22Rv1 (cell line): ENCODE results near the gene LTA.
A peak's percentile ranks its signal among the peaks of the same experiment; 100 is the strongest.
"Not testable (repeated sequence)": the region's sequence is repeated elsewhere in the genome, so short reads cannot be mapped to it uniquely, and the experiment has no call there.

Source experiments
- H3K27ac ChIP-seq: fragments of 450-650 bp; 2 replicates; pipeline ENCODE4 v1.5.1; 2017
- CTCF ChIP-seq: fragments of 450-650 bp; IDR thresholded peaks from 2 replicates; pipeline ENCODE4 v1.5.1; 2017; ENCODE audit warnings: mild to moderate bottlenecking
- ZFX ChIP-seq: fragments of 450-650 bp; IDR thresholded peaks from 2 replicates; pipeline ENCODE4 v1.6.1; 2017; ENCODE audit warnings: antibody characterized with exemption, borderline replicate concordance

The LTA gene

GRCh38 chr6:31544676-31545075 is 27.4 kb upstream of the LTA start:
- no peak overlapping the region for H3K27ac ChIP-seq
- TF ChIP-seq CTCF (no peak), ZFX (no peak)

GRCh38 chr6:31545291-31545690 is 26.8 kb upstream of the LTA start:
- TF ChIP-seq CTCF, result no peak
- TF ChIP-seq ZFX, result no peak
- no peak overlapping the region for H3K27ac ChIP-seq

- TF ChIP-seq ZFX (no peak), CTCF (peak; percentile 95)
- peak within 1 kb of the TSS; percentile 83 for H3K27ac ChIP-seq
Observed at GRCh38 chr6:31546339-31546957, 25.6 kb upstream of the LTA start, which contains the start of gene ATP6V1G2. TSS of gene ATP6V1G2 (minus strand) at chr6:31546608. CDS start at chr6:31546559, 49 bp downstream.

- peak within 1 kb of the TSS; percentile 83 for H3K27ac ChIP-seq
- TF ChIP-seq ZFX (no peak), CTCF (peak; percentile 65)
Observed at GRCh38 chr6:31546958-31547726, 24.9 kb upstream of the LTA start, which contains the start of gene NFKBIL1. TSS of gene NFKBIL1 (plus strand) at chr6:31547608. CDS start at chr6:31547695, 87 bp downstream.

GRCh38 chr6:31547727-31548543 is 24.2 kb upstream of the LTA start:
- peak overlapping the region; percentile 83 for H3K27ac ChIP-seq
- TF ChIP-seq ZFX, result no peak
- no peak for TF ChIP-seq CTCF

- TF ChIP-seq CTCF (no peak), ZFX (no peak)
- peak overlapping the region; percentile 83 for H3K27ac ChIP-seq
Observed at GRCh38 chr6:31548544-31548873, 23.6 kb upstream of the LTA start.

- not testable (repeated sequence) for H3K27ac ChIP-seq
Observed at GRCh38 chr6:31551371-31551770, 20.7 kb upstream of the LTA start.
